Measurements from ENCODE around the gene HCLS1.
"Not testable (repeated sequence)": the region's sequence is repeated elsewhere in the genome, so short reads cannot be mapped to it uniquely, and the experiment has no call there.

HCLS1 gene

DNA sequence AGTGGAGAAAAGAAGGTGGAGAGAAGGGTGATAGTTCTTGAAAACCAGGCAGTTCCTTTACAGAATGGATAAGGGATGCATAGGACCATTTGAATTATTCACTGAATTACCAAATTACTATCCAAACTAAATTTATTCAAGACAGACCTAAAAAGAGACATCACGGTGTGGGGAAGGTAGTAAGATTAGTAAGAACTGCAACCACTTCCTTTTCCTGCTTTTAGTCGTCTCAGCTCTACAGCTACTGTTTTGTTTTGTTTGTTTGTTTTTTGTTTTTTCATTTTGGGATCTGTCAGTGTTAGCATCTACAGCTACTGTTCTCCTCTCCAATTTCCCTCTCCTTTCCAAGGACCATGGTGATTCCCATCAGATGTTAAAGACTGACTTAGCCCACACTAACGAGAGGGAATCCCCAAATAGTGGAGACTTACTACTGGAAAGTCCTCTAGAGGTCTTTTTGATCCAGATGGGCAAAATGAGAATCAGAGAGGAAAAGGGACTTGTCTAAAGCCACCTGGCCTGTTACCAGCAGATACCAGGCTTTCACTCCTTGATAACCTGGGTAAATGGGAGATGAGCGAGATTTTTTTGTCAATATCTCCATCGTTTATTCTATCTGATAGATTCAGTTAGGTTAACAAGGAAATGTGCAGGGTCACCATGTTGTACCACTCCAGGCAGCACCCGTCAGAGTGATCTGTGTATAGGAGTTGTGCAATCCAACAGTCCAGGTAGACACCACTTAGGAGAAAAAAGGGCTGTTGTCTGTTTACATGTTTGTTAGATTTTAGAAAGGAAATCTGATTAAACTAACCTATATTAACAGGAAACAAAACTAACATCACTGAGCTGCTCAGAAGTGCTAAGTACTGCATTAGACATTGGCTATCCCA, 6.0 kb downstream of the HCLS1 start:
- DNase-seq, result no peak

DNA sequence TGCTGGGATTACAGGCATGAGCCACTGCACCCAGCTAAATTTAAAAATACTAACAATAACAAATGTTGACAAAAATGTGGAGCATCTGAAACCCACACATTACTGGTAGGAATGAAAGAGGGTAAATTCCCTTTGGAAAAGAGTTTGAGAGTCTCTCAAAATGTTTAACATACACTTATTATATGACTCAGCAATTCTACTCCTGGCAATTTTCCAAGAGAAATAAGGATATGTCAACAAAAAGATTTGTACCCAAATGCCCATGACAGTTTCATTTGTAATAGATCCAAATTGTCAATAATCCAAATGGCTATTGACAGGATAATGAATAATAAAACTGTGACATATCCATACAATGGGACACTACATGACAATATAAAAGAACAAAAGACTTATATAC, 9.0 kb downstream of the HCLS1 start:
- peak; percentile 7 for DNase-seq

DNA sequence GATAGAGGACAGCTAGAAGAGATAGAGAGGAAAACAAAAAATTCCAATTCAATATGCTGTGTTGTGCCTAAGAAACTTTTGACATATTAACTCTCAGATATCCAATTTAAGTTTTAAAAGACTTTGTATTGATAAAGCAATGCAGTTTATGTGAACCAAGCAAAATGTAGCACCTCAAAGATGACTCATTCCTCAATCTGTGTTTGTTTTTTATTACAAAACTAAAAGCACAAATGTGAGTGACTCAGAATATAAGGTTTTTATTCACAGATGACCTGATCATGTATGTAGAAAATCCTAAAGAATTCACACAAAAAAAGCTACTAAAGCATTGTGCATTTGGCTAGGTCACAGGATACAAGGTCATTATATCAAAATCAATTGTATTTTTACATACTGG, 11.1 kb downstream of the HCLS1 start:
- DNase-seq, result no peak

DNA sequence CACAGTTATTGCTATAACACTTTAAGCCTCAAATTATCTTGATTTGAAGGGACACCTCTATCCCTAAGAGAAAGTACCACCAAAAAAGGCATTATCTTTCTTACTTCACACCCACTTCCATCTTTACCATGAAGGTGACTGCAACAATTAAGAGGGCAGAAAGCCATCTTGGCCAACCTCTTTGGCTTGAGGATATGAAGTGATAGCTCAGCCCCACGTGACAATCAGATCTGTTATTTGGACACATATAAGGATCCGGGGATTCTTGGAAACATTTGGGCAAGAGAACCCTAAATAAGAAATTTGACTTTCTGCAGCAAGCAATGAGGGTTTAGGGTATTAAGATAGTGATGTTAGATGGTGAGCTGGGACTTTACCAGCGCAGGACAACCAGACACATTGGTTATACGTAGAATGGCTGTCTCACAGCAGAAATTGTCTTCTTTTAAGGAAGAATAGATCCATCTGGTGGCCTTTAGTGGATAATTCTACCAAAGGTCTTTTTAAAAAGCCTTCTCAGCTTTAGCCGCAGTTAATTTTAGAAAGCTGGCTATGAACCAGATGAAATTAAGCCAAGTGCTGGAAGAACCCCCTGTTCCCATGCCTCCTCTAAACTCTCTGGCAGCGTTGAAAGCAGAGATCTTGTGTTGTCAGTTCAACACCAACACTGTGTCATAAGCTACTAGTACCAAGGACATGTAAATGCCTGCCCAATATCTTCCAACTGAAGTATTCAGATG, 12.3 kb downstream of the HCLS1 start:
- no peak for DNase-seq

DNA sequence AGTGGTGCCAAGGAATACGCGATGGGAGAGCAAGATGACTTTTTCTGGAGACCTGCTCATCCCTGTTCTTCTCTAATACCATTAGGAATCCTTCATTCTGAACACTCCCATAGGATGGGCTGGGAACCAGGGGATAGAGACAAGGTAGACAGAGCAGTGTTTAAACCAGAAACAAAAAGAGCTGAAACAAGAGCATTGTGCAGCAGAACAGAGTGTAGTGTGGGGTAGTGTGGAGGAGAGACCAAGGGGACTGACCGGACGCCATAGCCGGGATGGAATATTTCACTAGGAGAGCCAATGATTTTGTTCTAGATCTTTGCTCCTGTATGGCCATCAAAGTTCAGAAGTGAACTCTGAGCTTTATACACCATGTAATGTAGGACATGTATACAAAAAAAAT, 15.6 kb downstream of the HCLS1 start:
- DNase-seq, result no peak

DNA sequence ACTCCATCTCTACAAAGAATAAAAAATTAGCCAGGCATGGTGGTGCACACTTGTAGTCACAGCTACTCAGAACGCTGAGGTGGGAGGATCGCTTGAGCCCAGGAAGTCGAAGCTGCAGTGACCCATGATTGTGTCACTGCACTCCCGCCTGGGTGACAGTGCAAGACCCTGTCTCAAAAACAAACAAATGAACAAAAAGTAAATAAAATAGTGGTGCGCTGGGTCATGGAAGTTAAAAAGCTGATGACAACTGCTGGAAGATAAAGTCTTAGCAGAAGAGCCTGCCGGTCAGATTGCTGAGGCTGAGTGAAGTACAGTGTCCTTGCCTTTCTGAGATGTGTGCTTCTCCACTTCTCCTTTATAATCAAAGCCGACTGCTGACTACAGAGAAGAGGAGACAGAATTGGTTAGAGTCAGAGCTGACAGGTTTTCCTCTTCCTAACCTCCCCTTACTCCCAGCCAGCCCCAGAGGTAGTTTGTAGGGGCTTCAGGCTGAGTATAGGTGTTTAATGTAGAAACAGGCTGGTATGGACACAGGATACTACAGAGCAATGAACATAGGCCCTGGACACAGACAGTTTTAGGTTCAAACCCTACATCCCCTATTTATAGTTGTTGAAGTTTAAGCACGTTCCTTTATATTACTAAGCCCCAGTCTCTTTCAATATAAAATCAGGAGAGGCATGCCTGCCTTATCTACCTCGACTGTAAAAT, 17.9 kb downstream of the HCLS1 start:
- no peak for DNase-seq

DNA sequence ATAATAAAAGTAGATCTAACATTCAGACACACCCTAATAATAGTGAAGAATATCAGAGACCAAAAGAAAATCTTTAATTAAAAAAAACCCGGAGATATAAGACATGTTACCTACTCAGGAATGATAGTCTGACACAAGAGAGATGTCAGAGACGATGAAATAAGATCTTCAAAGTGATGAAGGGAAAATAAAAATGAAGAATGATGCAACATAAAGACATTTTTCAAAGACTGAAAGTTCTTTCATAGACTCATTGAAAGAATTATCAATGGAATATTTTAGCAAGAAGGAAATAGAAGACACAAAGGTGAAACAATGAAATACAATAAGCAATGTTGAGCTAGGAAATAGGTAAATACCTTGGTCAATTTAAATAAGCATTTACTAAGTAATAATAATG, 19.6 kb downstream of the HCLS1 start:
- DNase-seq, result no peak

DNA sequence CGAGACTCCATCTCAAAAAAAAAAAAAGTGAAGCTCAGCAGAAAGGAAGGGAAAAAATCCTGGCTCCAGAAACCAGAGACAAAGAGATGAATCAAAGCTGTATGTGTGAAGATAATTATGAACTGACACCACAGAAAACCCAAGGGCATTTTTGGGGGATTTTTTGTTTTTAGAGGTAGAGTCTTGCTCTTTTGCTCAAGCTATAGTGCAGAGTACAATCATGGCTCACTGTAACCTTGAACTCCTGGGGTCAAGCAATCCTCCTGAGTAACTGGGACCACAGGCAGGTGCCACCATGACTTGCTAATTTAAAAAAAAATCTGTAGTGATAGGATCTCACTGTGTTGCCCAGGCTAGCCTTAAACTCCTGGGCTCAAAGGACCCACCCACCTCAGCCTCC, 22.8 kb downstream of the HCLS1 start:
- no peak for DNase-seq

DNA sequence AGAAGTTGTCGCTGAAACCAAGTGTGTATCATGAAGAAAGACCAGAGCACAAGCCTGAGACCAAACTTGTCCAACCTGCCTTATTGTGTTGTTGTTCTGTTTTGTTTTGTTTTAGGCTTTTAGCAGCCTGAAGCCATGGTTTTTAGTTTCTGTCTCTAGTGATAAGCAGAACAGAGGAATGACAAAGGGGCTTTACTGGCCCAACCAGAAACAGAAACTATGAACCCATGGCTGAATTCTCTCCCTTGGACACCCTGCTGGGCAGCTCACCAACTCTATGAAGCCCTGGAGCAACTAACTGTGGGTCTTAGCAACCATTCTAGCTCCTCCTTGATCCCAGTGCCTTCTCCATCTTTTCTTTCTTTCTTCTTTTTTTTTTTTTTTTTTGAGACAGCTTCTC, 30.3 kb downstream of the HCLS1 start:
- no peak for DNase-seq

DNA sequence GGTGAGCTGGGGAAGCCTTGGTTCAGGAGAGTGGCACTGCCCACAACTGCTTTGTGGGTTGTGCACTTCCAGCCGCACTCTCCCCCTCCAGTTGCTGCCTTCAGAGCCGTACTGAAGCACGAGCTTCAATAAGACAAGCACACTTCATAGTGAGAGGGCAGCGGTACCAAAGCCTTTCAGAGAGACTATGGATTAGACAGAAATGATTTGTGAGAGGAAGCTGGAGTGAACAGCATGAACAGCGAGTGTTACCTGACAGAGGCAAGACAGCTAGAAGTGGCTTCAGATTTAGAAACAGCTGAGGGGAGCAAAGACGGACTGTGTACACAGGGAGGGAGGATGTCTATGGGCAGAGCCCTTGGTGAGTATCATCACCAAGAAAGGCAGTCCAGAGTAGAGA, 31.1 kb downstream of the HCLS1 start:
- no peak for DNase-seq

DNA sequence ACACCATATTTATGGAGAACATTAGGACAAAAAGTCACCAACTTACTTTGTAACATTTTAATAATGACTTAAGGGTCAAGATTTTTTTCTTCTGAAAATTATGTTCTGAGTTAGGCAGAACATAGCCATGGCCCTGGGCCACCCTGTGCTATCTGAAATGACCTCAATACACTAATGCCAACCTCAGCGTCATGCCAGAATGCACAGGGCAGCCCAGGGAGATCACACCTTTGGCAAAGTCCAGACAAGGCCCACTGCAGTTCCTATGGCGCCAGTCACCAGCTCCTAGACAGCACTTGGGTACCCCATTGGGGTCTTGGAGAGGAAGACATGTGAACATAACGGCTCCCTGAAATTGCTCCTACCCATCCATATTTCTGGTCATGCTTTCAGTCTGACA, 33.1 kb downstream of the HCLS1 start:
- no peak for DNase-seq

DNA sequence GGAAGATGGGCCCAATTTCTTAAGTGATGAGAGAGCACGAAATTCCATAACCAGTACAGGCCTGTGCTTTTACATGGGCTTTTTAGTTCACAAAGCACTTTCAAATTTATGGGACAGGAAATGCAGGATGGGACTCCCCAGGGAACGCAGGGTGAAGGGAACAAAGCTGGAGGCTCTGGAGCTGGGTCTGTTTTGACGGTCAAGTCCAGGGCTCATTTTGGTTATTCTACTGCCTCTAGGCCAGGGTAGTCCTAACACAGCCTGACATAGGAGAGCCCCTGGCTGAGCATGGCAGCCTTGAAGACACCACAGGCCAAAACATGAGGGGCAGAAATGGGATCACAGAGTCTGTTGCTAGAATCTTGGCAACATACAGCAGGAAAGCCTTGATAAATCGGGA, 33.5 kb downstream of the HCLS1 start:
- no peak for DNase-seq

DNA sequence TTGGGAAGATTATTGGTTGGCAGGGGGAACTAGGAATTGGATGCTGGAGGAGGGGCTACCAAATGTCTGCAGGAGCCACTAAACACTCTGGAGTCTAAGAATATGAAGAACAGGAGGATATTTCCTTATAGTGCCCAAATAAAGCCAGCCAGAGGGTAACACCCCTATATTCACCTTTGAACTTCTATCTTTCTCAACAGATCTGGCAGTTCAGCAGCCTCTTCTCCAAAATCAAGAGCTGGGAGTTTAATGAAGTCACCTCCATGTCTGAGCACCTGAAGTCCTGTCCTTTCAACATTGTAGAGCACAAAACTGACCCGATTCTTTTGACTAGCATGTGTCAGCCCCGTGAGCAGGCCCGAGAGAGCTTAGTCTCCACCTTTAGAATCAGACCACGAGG, 34.2 kb downstream of the HCLS1 start:
- DNase-seq, result no peak

DNA sequence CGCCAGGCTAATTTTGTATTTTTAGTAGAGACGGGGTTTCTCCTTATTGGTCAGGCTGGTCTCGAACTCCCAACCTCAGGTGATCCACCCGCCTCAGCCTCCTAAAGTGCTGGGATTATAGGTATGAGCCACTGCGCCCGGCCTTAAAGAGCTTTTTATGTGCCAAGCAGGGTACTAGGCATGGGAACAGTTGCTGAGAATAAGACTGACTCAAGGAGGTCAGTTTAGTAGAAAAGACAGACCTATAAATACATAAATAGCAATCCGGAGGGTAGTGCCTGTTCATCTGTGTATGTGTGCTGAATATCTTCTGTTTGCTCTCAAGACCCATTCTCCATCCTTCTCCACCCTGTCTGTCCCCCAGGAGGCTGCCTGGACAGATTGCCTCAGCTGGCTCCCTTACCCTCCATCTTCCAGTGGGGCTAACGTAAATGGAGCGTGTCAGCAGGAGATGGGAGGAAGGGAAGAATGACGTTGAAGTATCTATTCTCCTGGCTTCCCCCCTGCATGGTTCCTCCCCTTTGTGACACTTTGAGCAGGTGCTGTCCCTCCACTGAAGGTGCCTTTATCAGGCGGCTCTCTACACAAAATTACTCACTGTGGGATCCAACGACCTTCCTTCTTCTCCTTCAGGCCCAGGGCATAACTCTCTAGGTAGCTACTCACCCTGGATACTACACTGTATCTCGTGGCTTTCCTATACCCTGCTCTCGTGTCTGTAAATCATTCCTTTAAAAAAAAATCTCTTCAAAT, 36.4 kb downstream of the HCLS1 start:
- peak; percentile 22 for DNase-seq

DNA sequence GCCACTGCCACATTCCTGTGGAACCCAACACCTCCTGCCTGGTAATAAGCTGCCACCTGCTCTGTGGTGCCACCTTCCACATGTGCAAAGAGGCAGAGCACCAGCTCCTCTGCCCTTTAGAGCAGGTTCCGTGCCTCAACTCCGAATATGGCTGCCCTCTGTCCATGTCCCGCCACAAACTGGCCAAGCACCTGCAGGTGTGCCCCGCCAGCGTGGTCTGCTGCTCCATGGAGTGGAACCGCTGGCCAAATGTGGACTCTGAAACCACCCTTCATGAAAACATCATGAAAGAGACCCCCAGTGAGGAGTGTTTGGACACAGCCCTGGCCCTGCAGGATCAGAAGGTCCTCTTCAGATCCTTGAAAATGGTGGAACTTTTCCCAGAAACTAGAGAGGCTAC, 39.2 kb downstream of the HCLS1 start:
- no peak for DNase-seq

DNA sequence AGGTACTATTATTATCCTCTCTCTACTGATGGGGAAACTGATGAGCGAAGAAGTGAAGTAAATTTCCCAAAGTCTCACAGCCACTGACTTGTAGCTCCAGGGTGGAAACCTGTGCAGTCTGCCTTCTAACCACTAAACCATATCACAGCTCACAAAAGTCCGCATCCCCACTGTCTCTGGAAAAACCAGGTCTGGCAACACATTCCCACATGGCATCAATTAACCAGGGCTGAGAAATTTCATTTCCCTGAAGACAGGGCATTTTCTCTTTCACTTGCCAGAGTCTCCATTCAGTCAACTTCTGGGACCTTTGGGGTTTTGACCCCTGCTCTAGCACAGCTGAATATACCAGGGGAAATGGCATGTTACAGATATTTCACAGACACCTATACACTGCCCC, 41.0 kb downstream of the HCLS1 start:
- DNase-seq, result no peak

DNA sequence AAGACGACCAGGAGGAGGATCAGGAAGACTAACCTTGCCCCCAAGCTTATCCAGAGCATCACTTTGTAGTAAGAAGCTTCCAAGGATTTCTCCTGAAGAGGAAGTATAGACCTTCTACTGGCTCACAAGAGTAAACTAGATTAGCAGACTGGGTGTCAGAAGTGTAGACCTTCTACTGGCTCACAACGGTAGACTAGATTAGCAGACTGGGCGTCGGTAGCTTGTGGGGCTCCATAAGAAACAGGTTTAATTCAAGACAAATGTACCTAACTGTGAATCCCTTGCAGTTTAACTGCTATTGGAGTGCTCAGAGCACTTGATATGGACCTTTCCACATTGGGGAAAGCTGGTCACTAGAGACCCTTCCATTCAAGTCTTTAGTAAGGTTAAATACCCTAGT, 54.6 kb downstream of the HCLS1 start:
- DNase-seq, result no peak

DNA sequence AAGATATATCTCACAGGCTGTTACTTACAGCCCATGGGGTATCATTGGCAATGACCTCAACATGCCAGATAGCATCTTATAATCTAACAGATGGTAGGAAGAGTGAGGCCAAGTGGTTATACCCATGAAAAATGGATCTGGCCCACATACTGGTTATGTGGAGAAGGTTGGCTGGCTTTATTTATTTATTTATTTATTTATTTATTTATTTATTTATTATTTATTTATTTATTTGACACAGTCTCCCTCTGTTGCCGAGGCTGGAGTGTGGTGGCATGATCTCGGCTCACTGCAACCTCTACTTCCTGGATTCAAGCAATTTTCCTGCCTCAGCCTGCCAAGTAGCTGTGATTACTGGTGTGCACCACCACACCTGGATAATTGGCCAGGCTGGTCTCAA, 55.9 kb downstream of the HCLS1 start:
- no peak for DNase-seq

DNA sequence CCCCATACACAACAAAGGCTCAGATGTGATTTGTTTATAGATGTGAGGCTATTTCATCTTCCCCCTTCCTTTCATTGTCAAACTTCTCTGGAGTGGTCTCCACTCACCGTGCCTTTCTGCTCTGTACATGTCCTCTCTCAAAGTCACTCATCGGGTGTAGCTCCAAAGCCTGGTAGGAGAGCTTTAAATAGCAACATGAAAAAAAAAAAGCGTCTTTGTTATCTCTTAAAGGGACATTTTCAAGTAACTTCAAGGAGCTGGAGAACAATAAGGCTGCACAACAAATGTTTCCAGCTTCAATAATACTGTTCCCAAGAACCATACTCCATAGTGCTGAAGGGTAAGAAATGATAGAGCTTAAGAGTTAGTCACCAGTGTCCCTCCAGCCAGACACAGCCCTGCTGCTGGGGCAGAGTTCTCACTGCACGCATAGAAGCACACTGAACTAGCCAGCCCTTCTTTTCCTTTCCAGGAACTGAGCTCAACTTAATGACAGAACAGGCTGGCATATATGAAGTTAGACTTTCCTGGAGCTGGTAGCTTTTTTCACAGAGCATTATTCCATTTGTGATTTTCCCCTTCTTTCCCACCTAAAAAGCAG, 59.4 kb downstream of the HCLS1 start:
- no peak for DNase-seq

DNA sequence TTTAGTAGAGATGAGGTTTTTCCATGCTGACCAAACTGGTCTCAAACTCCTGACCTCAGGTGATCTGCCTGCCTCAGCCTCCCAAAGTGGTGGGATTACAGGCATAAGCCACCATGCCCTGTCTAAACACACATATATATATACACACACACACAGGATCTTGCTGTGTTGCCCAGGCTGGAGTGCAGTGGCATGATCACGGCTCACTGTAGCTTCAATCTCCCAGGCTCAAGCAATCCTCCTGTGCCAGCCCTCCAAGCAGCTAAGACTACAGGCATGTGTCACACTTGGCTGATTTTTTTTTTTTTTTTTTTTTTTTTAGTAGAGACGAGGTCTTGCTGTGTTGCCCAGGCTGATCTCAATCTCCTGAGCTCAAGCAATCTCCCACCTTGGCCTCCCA, 60.8 kb downstream of the HCLS1 start:
- DNase-seq, result not testable (repeated sequence)

DNA sequence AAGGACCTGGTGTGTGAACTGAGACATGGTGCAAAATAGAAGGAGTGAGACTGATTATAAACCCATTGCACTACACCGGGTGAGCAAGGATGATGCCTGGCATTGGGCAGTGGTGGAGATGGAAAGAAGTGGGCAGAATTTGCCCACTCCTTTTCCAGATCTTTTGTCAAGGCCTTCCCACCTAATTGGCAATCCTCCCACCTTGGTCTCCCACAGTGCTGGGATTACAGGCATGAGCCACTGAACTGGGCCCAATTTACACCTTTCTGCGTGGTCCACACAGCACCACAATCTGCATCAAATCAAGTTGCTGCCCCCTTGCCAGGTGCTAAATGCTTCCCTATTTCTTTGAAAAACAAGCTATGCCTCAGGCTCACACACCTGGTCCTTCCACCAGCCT, 62.1 kb downstream of the HCLS1 start:
- DNase-seq, result no peak

DNA sequence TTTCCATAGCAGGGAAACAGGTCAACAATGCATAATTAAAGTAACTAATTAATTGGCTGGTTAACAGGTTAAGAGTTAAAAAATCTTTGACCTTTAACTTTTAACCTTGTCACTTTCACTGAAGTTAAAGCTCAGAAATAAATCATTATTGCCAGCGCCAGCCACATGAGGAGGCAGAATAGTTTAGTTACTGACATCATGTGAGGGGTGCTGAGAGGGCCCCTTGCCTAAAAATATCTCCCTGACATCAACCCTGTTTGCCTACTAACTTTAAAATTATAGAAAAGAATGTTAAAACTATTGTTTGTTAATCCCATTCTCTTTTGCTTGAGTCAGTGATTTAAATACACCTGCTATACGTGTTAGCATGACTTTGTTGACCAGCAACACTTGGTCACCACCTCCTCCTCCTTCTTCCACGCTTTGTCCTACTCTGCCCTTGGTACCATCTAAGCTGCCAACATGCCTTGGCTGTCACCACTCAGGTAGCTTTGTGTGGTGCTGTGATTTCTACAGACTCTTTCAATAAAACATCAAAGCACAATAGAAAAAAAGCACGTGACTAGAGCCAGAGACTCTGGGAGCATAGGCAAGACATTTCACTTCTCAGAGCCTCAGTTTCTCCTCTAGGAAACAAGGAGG, 64.8 kb downstream of the HCLS1 start:
- DNase-seq, result no peak
